GM21825 (cell line): ENCODE results near the gene MTCH1.

ENCODE experiments used
- ATAC-seq: cut with Tn5 transposase; IDR thresholded peaks from one replicate; pipeline ENCODE4 v1.9.1; 2021; ENCODE audit warnings: mild to moderate bottlenecking, moderate library complexity; ENCODE audit not compliant: unreplicated experiment

The MTCH1 gene

DNA sequence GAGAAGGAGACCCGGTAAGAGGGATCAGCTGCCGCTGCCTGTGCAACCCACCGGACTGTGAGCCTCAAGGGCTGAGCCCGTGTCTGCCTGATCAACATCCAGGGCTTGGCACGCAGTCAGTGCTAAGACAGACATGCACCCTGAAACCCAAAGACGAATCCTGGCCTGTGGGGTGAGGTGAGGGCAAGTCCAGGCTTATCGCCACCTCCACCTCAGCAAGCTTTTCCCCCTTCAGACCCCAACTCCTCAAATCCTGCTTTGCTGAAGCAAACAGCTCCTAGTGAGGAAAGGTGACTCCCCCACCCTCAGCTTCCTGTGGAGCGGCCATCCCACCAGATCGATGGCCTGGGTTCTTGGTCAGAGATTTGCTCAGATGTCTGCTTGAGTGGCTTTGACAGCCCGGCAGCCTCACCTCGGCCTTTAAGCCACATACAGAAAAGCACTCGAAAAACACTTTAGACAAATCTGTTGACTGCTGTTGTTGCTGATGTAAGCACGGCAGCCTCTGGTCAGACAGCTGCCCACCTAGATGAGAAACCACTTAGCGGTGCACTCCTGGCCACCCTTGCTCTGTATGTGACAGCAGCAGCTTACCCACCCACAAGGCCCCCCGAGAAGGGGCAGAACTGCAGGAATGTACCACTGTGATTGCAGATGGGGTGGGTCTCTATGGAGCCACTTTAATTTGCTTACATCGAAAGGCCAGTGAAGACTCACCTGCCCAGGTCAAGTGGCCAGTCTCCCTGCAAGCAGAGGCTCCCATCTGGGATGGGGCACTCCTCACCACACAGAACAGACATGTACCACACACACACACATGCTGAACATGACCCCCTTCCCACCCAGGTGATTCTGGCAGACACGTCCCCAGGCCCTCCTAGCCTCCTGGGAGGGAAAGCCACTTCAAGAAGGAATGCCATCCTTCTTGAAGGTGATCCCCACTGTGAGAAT is 14.8 kb downstream of the MTCH1 start:
- no peak for ATAC-seq

DNA sequence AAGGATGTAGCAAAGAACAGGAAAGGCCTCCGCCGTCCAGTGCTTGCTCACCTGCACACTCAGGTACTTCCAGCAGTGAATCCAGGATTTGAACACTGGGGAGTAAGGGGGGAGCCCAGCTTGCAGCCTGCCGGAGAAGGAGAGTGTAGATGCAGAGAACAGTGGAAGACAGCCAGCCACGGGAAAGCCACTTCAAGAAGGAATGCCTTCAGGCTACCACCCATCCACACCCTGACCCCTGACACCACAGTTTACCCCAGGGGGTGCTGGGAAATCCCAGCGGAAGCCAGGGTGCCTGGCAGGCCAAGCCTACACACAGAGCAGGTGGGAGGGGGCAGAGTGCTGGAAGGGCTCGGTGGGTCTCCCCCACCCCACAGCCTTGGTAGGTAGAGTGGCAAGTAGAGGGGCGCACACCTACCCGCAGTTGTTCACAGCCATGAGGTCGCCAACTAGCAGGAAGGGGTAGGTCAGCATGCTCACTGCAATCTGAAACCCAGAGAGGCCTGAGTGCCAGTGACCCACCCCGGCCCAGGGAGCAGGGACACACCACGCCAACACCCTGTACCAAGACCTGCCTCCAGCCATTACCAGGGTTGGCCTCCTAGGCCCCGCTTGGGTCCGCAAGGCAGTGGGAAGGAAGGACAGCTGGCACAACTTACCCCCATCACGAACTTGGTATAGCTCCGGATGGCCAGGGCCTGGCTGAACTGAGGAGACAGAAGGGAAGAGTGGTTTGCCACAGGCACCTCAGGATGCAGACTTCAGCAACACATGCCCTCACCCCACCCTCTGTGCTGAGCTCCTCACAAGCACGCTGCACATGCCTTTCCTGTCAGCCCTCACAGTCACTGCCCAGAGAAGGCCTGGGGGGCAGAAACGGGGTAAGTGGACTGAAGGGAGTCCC is 15.8 kb downstream of the MTCH1 start:
- no peak for ATAC-seq

DNA sequence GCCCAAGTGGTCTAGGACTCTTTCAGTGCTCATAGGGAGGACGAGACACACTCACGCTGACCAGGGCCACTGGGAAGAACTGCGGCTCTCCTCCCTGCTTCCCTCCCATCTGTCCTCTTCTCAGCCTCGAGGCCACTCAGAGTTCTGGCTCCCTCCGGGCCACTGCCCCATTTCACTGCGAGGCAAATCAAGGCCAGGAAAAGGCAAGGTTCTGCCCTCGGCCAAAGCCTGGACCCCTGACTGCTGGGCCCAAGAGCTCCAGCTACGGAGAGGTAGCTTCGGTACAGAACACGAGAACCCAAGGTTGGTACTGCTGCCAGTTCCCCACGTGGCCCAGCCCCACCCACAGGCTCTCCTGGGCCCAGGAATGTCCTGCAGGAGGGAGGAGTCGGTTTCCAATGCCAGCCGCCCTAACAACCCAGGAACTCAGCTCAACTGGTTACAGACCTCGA is 16.7 kb downstream of the MTCH1 start:
- no peak for ATAC-seq

DNA sequence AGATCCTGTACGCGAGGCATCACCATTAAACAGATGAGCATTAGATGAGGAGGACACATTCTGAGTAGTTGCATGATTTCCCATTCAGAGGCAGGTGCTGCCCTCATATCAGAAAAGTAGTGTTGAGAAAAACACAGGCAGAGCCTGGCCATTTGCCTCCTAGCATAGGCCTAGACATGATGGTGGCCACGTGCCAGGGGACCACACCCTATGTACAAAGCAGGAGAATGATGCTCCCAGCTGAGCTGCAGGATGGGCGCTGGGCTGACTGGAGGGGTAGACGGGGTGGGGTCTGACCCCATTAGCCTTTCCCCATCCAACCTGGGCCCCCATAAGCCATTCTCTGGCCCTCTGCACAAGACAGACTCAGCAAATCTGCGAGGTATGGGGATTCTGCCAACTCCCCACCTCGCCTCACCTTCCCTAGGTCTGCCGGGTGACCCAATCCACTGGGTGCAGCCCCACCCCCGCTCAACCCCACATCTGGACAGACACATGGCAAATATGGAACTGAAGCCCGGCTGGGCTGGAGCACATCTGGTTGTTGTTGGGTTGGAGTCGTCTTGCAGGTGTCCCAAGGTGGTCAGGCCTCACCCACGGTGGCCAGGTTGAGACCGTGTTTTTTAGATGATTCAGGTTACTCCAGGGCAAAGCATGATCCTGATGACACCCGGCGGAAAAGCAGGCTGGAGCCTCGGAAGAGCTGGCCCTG is 17.6 kb downstream of the MTCH1 start:
- no peak for ATAC-seq

DNA sequence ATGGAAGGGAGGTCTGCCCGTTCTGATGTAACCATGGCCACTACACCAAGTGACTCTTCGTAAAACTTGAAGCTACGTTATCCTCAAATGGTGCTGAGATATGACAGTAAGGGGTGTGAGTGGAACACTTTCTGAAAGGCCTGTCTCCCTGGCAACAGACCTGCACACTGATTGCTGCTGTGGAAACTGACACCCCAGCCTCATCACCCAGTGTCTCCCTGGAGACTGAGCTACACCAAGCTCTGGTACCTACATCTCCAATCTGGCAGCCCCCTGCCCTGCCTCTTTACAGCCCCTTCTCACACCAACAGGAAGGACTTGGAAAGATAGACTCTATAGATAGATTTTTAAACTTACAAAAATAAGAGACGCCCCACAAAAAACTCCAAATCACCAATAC is 18.2 kb downstream of the MTCH1 start:
- no peak for ATAC-seq

DNA sequence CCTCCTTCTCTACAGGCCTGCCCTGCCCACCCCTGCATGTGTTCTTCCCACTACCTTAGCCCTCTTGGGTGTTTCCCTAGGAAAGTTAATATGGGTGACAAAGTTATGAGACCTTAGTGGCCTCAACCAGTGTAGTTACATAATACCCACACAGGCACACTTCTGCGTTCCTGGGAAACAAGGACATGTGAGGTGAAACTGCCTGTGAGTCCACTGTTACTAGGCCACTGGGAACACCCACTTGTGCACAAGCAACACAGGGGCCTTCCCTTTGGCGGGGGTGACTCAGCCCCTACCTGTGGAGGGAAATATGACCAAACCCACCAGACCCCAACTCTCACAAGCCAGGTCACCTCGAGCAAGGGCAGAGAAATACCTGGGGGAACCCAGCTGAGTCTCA is 18.7 kb downstream of the MTCH1 start:
- no peak for ATAC-seq

DNA sequence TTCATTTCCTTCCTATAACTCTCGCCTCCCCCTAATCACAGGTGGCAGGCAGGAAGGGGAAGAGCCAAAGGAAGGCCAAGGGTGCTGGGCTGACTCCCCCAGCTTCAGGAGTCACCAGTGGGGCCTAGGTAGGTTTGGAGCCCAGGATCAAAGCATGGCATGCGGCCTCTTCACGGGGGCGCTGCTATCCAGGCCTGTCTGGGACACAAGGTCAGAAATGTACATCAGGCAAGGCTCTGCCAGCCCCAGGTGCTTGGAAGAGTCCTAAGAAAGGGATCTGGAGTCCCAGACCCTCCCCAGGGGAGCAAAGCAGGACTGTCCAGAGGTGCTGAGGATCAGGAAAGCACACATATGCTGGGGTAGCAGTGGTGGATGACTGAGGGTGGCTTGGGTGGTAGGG is 21.1 kb downstream of the MTCH1 start:
- no peak for ATAC-seq

DNA sequence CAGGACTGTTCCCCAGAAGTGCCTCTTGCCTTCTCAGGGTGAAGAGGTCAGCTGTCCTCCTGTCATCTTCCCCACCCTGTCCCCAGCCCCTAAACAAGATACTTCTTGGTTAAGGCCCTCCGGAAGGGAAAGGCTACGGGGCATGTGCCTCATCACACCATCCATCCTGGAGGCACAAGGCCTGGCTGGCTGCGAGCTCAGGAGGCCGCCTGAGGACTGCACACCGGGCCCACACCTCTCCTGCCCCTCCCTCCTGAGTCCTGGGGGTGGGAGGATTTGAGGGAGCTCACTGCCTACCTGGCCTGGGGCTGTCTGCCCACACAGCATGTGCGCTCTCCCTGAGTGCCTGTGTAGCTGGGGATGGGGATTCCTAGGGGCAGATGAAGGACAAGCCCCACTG is 21.6 kb downstream of the MTCH1 start:
- ATAC-seq = no peak

DNA sequence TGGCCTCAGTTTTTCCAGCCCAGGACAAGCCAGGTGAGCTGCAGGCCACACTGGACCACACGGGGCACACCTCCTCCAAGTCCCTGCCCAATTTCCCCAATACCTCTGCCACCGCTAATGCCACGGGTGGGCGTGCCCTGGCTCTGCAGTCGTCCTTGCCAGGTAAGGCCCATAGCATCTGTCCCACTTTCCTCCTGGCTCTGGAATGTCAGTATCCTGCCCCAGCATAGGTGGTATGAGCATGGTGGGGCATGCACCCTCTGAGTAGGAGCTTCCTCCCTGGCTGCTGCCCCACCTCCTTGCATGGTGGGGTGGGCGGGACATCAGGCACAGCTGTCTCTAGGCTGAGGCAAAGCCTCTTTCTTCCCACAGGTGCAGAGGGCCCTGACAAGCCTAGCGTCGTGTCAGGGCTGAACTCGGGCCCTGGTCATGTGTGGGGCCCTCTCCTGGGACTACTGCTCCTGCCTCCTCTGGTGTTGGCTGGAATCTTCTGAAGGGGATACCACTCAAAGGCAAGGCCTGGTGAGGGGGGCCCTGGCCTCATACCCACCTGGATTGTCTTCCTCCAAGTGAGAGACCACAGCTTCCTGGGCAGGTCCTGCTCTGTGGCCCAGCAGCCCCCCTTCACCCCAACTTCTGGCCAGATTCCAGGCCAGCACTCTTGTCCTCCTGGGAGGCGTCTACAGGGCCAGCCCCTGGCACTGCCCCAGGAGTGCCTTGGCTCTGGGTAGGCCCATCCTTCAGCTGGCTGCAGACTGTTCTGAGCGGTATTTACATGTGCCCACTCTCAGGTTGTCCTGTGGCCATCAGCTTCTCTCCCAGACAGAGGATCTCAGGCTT is 22.3 kb downstream of the MTCH1 start:
- ATAC-seq = no peak

DNA sequence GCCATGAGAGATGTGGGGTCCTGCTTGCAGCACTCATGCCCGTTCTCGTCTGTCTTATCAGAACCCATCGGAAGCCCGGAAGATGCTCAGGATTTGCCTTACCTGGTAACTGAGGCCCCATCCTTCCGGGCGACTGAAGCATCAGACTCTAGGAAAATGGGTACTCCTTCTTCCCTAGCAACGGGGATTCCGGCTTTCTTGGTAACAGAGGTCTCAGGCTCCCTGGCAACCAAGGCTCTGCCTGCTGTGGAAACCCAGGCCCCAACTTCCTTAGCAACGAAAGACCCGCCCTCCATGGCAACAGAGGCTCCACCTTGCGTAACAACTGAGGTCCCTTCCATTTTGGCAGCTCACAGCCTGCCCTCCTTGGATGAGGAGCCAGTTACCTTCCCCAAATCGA is 23.1 kb downstream of the MTCH1 start:
- ATAC-seq = no peak

DNA sequence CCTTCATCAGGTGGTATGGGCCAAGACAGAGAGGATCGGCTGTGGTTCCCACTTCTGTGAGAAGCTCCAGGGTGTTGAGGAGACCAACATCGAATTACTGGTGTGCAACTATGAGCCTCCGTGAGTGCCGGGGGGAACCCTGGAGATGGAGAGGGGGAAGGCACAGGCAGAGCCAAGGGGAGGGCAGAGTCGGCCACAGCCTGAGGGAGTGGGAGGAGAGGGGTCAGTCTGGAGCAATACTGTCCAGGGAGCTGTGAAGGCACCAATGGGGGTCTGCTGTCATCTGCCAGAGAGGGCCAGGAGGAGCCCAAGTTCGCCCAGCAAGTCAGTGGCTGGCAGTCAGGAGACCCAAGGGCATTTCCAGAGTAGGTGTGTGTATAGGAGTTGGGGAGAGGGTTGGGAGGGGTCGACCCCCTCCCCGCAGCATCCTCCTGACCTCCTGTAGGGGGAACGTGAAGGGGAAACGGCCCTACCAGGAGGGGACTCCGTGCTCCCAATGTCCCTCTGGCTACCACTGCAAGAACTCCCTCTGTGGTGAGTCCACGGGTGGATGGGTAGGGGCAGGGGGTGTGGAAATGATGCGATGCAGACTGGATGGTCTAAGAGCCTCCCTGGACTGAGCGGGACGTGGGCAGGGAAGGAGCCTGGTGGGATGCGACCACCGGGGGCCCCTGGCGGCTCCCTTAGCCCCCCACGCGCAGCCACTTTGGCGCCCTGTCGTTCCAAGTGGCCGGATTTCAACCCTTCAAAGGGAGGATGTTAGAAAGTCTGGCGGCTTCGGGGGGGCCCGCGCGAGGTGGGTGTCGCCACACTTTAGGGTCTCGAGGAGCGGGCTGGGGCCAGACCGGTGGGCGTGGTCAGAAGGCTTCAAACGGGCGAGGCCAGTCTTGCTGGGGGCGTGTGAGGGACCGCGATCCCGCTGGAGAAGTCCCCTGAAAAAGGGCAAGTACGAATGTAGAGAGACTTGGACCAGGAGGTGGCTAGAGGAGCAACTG is 24.3 kb downstream of the MTCH1 start:
- no peak for ATAC-seq

DNA sequence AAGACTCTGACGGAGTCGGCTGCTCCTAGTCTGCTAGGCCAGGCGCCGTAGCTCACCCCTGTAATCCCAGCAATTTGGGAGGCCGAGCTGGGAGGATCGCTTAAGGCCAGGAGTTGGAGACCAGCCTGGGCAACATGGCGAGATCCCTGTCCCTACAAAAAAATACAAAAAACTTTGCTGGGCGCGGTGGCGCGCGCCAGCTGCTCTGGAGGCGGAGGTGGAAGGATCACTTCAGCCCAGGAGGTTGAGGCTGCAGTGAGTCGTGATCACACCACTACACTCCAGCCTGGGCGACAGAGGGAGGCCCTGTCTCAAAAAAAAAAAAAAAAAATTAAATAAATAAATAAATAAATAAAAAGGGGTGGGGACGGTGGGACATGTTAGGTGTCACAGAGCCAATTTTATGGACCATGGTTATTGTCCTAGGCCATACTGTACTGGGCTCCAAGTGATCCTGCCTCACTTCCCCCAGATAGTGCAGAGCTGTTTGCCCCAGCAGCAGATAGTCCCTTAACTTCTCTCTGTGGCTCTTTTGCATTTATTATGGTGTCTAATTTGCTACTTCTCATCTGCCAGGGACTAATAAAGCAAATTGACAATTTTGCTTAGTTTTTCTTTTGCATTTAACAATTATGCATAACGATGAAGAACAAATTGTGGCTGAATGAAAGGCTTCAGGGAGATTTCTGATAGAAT is 26.3 kb downstream of the MTCH1 start:
- no peak for ATAC-seq

DNA sequence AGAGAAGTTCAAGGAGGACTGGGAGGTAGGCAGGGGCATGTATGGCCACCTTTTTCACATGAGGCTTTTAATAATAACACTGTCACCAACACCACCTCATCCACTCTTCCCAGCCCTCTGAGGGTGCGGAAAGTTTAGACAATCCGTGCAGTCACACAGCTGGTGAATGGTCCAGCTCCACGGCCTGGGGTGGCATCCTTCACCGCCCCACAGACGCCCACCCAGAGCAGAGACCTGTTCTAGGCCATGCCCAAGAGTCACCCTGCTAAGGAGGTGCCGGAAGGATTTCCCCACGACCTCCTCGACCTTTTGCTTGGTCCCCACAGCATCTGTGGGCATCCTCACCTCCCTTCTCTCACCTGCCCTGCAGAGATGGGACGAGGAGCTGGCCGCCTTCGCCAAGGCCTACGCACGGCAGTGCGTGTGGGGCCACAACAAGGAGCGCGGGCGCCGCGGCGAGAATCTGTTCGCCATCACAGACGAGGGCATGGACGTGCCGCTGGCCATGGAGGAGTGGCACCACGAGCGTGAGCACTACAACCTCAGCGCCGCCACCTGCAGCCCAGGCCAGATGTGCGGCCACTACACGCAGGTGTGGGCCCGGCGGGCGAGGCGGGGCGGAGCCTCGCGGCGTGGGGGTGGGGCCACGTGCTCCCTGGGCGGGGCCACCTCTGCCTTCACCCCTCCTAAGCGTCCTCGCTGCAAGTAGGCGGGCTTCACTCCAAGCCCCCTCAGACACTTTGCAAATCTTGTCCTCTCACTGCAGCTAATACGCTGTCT is 27.0 kb downstream of the MTCH1 start:
- no peak for ATAC-seq

DNA sequence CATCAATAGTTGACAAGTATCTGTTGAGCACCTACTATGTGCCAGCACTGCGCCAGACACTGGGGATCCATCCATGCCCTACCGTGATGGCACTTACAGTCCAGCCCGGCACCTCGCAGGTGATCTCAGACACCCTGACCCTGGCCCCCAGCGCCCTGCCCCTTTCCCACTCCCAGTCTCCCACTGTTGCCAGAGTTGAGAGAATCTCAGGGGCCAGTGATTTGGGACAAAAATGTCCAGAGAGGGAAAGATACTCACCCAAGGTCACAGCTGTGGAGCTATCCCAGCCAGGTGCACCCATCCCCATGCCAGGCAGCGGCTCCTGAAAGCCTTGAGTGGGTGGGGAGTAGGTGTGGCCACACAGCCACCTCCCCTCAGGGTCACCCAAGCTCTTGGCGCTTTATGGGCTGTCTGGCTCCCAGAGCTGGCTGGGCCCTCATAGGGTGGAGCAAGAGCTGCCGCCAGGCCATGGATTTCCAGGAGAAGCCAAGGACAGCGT is 28.2 kb downstream of the MTCH1 start:
- no peak for ATAC-seq

DNA sequence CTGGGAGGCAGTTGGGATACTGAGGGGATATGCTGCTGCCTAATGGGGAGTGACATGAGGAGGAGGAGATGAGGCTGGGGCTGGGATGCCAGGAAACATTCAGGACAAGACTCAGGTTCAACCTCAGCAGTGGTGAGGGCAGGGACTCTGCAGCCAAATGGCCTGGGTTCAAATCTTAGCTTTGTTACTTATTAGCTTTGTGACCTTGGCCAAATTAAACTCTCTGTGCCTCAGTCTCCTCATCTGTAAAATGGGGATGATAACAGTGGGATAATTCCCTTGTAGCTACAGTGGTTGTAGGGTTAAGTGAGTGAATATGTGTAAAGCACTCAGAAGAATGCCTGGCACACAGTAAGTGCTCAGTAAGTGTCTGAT is 29.6 kb downstream of the MTCH1 start:
- no peak for ATAC-seq

DNA sequence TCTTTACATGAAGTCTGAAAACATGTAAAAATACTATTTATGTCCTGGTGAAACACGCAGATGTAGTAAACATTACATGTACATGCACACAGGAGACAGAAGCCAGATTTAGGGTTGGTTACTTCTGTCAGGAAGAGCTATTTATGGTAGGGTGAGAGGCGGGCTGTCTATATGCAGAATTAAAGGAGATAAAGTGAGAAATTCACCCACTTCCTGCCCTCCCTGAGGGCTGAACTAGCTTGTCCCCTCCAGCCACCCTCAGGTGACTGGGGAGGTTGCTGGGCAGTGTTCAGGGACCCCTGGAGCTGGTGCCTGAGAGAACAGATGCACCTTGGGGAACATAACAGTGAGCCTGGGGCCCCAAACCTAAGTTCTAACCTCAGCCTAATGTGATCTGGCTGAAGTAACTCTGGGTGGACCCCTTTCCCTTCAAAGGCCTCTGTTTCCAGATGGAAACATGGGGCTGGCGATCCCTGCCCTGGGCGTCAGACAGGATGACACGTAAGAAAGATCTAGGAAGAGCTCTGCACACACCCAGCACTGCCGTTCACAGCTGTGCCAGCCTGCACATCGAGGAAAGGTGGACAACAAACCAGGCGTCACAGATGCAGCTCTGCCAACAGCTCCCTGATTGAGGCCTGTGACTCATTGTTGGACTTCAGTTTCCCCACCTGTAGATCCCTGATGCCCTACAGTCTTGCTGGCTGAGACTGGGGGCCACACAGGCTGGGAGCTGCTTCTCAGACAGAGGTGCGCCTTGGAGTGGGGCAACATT is 30.1 kb downstream of the MTCH1 start:
- no peak for ATAC-seq

DNA sequence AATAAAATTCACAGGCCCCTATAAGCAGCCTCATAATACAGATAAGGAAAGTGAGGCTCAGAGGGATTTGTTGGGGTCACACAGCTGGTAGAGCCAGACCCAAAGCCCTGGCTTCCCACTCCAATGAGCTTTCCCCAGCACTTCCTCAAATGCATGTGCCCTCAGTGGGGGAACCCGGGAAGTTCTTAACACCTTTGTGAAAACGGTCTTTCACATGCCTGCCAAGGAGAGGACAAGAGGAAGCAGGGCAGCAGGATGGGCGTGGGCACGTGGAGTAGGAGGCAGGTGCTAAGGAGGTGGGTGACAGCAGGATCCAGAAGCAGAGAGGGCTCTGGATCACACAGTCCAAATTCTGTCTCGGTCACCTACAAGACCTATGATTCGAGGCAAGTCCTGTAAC is 30.9 kb downstream of the MTCH1 start:
- ATAC-seq = no peak
